Transverse colon (tissue), 4 donors: ENCODE data around the gene CCDC50. TPM values are rescaled to one million over a fixed set of nuclear protein-coding genes. Genes with fewer than 3 reads are reported as not detected.

ENCODE experiments used
- DNase-seq: peaks from one replicate; pipeline ENCODE4 v3.0.0-alpha.2; 2019
- H3K27ac ChIP-seq, 4 donors: fragments of 200-600 bp; sonication (generic); 2 replicates each; pipeline ENCODE4 v1.5.1; 2016 to 2018; ENCODE audit warnings: inconsistent platforms in 4 of 4
- H3K27me3 ChIP-seq: fragments of 200-600 bp; sonication (generic); 2 replicates; pipeline ENCODE4 v1.5.1; 2017; ENCODE audit warnings: inconsistent platforms
- H3K36me3 ChIP-seq, 4 donors: fragments of 200-600 bp; sonication (generic); 2 replicates each; pipeline ENCODE4 v1.5.1; 2017 to 2019; ENCODE audit warnings: inconsistent platforms in 4 of 4
- H3K4me1 ChIP-seq, 4 donors: fragments of 200-600 bp; sonication (generic); 2 replicates each; pipeline ENCODE4 v1.5.1; 2017 to 2020; ENCODE audit warnings: inconsistent platforms in 4 of 4
- H3K4me3 ChIP-seq, 4 donors: fragments of 200-600 bp; sonication (generic); 1 replicate in 1 of 4; 2 replicates in 3 of 4; pipeline versions ENCODE4 v1.5.1 to v1.6.1; 2017 to 2019; ENCODE audit warnings: inconsistent platforms in 4 of 4
- H3K9me3 ChIP-seq, 2 donors: fragments of 200-600 bp; sonication (generic); 2 replicates each; pipeline ENCODE4 v1.5.1; 2017 to 2019; ENCODE audit warnings: inconsistent platforms in 2 of 2
- EP300 ChIP-seq: sonication (generic); formaldehyde crosslinking; IDR thresholded peaks from one replicate; pipeline ENCODE4 v1.6.1; 2017; ENCODE audit warnings: antibody characterized with exemption, low read depth
- POLR2A ChIP-seq: fragments of 450-650 bp; IDR thresholded peaks from one replicate; pipeline ENCODE4 v1.6.1; 2016; ENCODE audit warnings: antibody characterized with exemption, mild to moderate bottlenecking, moderate library complexity
- POLR2AphosphoS5 ChIP-seq, 3 donors: sonication (generic); formaldehyde crosslinking; IDR thresholded peaks; one replicate each; pipeline ENCODE4 v1.6.1; 2016; ENCODE audit warnings: antibody characterized with exemption in 3 of 3
- WGBS, 2 donors: methylation state at CpG; one replicate each; pipeline ENCODE4 v1.1.5; 2018; ENCODE audit warnings: low coverage in 1 of 2; 5-methylcytosine and 5-hydroxymethylcytosine counted together
- in situ Hi-C, 4 donors: fragments of 200-750 bp; cut with MboI; loops; one replicate each; pipeline versions ENCODE4 v1.15.0 to v1.15.1; 2017; ENCODE audit warnings: low sequenced_read_pairs in 3 of 4, low pct_ligation_motif_present in 1 of 4, low pct_unique_long_range_greater_than_20kb in 1 of 4
- intact Hi-C: fragments of 100-400 bp; cut with DNase I; formaldehyde crosslinking; loops from one replicate; pipeline ENCODE4 v1.15.1; 2023; ENCODE audit warnings: low total_unique reads
- total RNA-seq, 4 donors: library from RNA; depleted of rRNA; stranded (reverse); fragments of >200 nt; gene quantifications; one replicate each; pipeline ENCODE4 v1.1.0, GENCODE V29; 2016
- TF ChIP-seq, protein P1 (sequence below), 5 experiments: fragments of 200-600 bp in 3 of 5; fragments of 450-650 bp in 2 of 5; sonication (generic) in 3 of 5; IDR thresholded peaks; 1 replicate in 2 of 5; 2 replicates in 3 of 5; pipeline ENCODE4 v1.5.1; 2016 to 2017; ENCODE audit warnings: antibody characterized with exemption in 5 of 5, inconsistent platforms in 3 of 5, mild to moderate bottlenecking in 2 of 5, moderate library complexity in 1 of 5

The CCDC50 gene
- total RNA-seq, 4 donors from 2014 or later: 61.3 to 78.0 (median 69.5) TPM

DNA sequence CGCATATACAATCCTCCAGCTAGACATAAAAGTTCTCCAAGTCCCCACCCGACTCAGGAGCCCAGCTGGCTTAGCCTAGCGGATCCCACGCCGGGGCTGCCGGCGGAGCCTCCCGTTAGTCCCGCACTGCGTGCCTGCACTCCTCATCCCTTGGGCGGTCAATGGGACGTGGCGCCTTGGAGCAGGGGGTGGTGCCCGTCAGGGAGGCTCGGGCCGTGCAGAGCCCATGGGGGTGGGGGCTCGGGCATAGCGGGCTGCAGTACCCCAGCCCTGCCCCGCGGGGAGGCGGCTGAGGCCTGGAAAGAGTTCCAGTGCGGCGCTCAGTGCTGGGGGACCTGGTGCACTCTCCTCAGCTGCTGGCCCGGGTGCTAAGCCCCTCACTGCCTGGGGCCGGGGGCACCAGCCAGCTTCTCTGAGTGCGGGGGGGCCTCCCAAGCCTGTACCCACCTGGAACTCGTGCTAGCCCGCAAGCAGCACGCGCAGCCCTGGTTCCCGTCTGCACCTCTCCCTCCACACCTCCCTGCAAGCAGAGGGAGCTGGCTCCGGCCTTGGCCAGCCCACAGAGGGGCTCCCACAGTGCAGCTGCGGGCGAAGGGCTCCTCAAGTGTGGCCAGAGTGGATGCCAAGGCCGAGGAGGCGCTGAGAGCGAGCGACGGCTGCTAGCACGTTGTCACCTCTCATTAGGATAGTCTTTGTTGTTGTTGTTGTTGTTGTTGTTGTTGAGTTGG lies 12.2 kb upstream of the CCDC50 start:
- no peak for DNase-seq
- Histone ChIP-seq H3K27ac (no peak overlapping the region), H3K36me3 (no peaks in the 10 kb centered on the region), H3K9me3 (no peaks in the 10 kb centered on the region), H3K4me3 (no peak overlapping the region), H3K27me3 (no peaks in the 10 kb centered on the region), H3K4me1 (no peaks in the 10 kb centered on the region)
- intact Hi-C loops: no loop called here
- 94 to 100% methylated on average over 1 to 20 of the region's 40 CpGs for WGBS, 2 donors
- TF ChIP-seq, protein P1, sequence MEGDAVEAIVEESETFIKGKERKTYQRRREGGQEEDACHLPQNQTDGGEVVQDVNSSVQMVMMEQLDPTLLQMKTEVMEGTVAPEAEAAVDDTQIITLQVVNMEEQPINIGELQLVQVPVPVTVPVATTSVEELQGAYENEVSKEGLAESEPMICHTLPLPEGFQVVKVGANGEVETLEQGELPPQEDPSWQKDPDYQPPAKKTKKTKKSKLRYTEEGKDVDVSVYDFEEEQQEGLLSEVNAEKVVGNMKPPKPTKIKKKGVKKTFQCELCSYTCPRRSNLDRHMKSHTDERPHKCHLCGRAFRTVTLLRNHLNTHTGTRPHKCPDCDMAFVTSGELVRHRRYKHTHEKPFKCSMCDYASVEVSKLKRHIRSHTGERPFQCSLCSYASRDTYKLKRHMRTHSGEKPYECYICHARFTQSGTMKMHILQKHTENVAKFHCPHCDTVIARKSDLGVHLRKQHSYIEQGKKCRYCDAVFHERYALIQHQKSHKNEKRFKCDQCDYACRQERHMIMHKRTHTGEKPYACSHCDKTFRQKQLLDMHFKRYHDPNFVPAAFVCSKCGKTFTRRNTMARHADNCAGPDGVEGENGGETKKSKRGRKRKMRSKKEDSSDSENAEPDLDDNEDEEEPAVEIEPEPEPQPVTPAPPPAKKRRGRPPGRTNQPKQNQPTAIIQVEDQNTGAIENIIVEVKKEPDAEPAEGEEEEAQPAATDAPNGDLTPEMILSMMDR (IDR thresholded peaks at IDR 0.05): no peak
- TF ChIP-seq POLR2AphosphoS5 (IDR thresholded peaks at IDR 0.05): no peak
- in situ Hi-C loops: no loop called here

DNA sequence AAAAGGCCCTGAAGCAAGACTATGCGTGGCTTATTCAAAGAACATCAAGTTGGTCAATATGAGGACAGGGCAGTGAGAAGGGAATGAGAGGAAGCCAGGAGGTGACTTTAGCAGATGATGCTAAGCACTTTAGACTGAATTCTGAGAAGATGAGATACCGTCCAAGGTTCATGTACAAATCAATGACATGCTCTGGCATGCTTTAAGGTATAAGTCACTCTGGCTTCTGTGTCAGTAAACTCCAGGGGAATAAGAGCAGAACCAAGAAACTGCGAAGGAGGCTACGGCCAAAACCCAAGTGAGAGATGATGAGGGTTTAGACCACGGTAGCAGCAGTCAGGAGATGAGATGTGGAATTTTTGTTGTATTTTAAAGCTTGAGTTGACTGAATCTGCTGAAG lies 8.9 kb upstream of the CCDC50 start:
- in situ Hi-C loops: no loop called here
- Histone ChIP-seq H3K36me3 (no peaks in the 10 kb centered on the region), H3K27ac (no peak overlapping the region), H3K4me3 (no peak overlapping the region), H3K4me1 (no peaks in the 10 kb centered on the region), H3K27me3 (no peaks in the 10 kb centered on the region), H3K9me3 (no peaks in the 10 kb centered on the region)
- intact Hi-C loops: no loop called here
- TF ChIP-seq POLR2AphosphoS5 (IDR thresholded peaks at IDR 0.05) (no peak), POLR2A (no peak), EP300 (no peak)
- TF ChIP-seq, protein P1 (IDR thresholded peaks at IDR 0.05): no peak
- 87 to 89% methylated on average over 5 of the region's 5 CpGs for WGBS, 2 donors
- no peak for DNase-seq

DNA sequence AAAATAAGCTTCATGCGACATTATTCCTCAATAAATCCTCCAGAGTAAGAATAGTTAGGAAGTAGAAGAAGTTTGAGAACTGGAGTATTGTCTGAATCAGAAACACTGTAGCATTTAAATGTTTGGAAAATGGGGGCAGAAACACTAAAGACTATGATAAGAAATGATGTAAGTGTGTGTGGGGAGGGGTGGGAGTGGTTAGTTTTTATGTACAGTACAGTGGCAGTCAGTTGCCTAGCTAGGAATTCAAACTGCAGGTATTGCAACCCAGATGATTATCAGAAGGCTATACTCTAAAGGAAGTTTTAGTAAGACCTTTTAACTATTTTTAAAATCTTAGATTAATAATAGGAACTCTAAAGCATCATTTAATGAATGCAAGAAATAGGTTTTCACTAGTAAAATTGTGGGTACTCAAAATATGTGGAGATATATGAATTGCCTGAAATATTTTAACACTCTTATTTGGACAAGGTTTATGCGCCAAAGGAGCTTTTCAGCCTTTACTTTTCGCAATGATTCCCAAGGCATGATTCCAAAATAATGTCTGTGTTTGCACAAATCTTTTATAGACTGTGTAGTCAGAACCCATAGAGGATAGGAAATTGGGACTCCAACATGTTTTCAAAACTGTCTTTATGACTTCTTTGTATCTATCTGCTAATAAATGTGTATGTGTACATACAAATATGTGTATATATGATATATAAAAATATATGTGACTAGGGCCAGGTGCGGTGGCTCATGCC lies 8.0 kb upstream of the CCDC50 start:
- DNase-seq: no peak
- H3K27me3 ChIP-seq: no peaks in the 10 kb centered on the region
- H3K4me3 ChIP-seq: no peak overlapping the region
- TF ChIP-seq POLR2A (no peak), POLR2AphosphoS5 (IDR thresholded peaks at IDR 0.05) (no peak), EP300 (no peak)
- TF ChIP-seq, protein P1 (IDR thresholded peaks at IDR 0.05): no peak
- H3K9me3 ChIP-seq: no peaks in the 10 kb centered on the region
- in situ Hi-C loops: no loop called here
- no peaks in the 10 kb centered on the region for H3K36me3 ChIP-seq
- no peaks in the 10 kb centered on the region for H3K4me1 ChIP-seq
- 90 to 92% methylated on average over 4 of the region's 4 CpGs for WGBS, 2 donors
- no peak overlapping the region for H3K27ac ChIP-seq
- intact Hi-C loops: no loop called here

DNA sequence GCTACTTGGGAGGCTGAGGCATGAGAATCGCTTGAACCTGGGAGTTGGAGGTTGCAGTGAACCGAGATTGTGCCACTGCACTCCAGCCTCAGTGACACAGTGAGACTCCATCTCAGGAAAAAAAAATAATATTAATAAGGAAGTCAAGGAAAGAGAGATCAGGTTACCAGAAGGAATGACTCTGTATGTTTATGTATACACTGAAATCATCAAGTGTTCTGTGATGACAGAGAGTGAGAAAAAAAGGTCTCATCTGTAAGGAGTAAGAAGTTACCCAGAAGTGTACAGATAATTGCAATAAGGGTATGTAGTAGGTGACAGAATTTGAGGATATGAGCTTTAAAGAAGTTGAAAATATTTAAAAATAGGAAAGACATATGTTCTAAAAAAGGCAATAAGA lies 4.3 kb upstream of the CCDC50 start:
- H3K27me3 ChIP-seq: no peaks in the 10 kb centered on the region
- H3K9me3 ChIP-seq: no peaks in the 10 kb centered on the region
- DNase-seq: no peak
- intact Hi-C loops: no loop called here
- H3K27ac ChIP-seq: no peak overlapping the region
- H3K4me3 ChIP-seq: no peak overlapping the region
- H3K4me1 ChIP-seq: peaks cover 0 to 6% (median 0%) of the 10 kb centered on the region in 4 donors
- no peaks in the 10 kb centered on the region for H3K36me3 ChIP-seq
- WGBS, 2 donors: 95% methylated on average over 2 of the region's 2 CpGs
- TF ChIP-seq EP300 (no peak), POLR2A (no peak)
- in situ Hi-C loops: no loop called here
